ENCODE measurements around the gene BEST3.

GRCh38 chr12:69671597-69671996, 27.5 kb downstream of the BEST3 start:
- TF ChIP-seq CTCF (IDR thresholded peaks at IDR 0.05): no peak
- no peak for TF ChIP-seq POLR2A (IDR thresholded peaks at IDR 0.05)
